Measurements from ENCODE around the gene PRKCH. TPM values are rescaled to one million over a fixed set of nuclear protein-coding genes. Genes with fewer than 3 reads are reported as not detected.

PRKCH gene
- total and polyA plus RNA-seq, 2 experiments from 2014 or later: 7.1 to 11.2 TPM

DNA sequence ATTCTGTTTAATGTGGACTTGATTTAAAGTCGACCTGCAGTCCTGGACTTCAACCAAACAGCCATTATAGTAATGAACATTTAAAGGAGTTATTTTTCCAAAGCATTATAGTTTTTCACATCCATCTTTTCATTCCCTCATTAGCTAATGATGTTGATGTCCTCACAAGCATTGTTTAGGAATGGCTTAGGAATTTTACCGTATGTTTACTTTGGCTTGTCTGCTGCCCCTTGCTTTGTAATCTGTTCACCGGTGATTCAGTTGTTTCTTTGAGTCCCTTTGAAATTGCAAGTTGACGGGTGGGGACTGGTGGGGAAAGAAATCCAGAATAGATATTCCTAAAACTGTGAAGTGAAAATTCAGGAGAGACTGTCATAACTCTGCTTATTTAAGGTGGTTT, 25.4 kb downstream of the PRKCH start:
- H2AFZ ChIP-seq: no peak overlapping the region
- no peaks in the 10 kb centered on the region for H3K79me2 ChIP-seq
- no peaks in the 10 kb centered on the region for H3K9me3 ChIP-seq (ENCODE audit: low read depth)
- H3K36me3 ChIP-seq (replicated peaks; ENCODE audit: insufficient read depth, low read depth): no peaks in the 10 kb centered on the region
- 44% methylated on average over 4 of the region's 4 CpGs for WGBS (ENCODE audit: low lambda C conversion rate, missing lambda C conversion rate)
- H3K27me3 ChIP-seq: no peaks in the 10 kb centered on the region
- no peak overlapping the region for H3K27ac ChIP-seq
- no peaks in the 10 kb centered on the region for H3K9me2 ChIP-seq (replicated peaks; ENCODE audit: insufficient read depth)
- H3K4me2 ChIP-seq: no peak overlapping the region
- no peaks in the 10 kb centered on the region for H4K20me1 ChIP-seq (ENCODE audit: insufficient read depth, poor library complexity, severe bottlenecking)
- no peaks in the 10 kb centered on the region for H3K4me1 ChIP-seq (ENCODE audit: insufficient read depth)
- TF ChIP-seq EZH2 (IDR thresholded peaks at IDR 0.05; ENCODE audit: borderline replicate concordance): no peak
- TF ChIP-seq, protein P1, sequence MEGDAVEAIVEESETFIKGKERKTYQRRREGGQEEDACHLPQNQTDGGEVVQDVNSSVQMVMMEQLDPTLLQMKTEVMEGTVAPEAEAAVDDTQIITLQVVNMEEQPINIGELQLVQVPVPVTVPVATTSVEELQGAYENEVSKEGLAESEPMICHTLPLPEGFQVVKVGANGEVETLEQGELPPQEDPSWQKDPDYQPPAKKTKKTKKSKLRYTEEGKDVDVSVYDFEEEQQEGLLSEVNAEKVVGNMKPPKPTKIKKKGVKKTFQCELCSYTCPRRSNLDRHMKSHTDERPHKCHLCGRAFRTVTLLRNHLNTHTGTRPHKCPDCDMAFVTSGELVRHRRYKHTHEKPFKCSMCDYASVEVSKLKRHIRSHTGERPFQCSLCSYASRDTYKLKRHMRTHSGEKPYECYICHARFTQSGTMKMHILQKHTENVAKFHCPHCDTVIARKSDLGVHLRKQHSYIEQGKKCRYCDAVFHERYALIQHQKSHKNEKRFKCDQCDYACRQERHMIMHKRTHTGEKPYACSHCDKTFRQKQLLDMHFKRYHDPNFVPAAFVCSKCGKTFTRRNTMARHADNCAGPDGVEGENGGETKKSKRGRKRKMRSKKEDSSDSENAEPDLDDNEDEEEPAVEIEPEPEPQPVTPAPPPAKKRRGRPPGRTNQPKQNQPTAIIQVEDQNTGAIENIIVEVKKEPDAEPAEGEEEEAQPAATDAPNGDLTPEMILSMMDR (IDR thresholded peaks at IDR 0.05; ENCODE audit: poor library complexity): no peak
- no peak for TF ChIP-seq EZH2phosphoT487 (IDR thresholded peaks at IDR 0.05; ENCODE audit: low read depth, severe bottlenecking, unreplicated experiment)
- H3K4me3 ChIP-seq: no peak overlapping the region
- DNase-seq (ENCODE audit: low spot score): no peak

DNA sequence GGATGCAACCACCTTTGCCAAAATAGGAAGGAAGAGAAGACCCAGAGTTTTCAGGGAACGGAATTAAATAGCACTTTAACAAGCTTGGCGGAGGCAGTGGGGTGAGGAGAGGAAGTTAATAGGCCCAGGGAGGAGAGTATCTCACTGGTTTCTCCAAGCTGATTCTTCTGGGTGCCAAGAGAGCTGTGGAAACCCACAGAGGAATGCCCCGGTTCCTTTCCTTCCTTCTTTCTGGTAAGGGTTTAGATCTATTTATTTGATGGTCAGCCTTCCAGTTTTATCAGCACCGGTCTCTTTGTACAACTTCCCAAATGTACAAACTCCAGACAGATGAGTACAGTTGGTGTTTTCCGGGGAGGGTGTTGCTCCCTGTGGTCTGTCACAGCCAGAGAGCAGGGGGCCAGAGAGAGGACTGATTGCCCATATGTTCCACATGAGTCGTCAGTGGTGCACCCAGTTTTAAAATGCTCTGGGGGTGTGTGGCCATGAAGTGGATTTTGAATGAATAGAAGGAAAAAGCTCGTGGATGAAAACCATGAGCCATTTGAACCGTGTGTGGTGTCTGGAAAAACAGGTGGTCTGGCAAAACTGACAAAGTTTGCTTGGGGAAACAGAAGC, 26.6 kb downstream of the PRKCH start:
- H3K9me2 ChIP-seq (replicated peaks; ENCODE audit: insufficient read depth): no peaks in the 10 kb centered on the region
- DNase-seq (ENCODE audit: low spot score): no peak
- H4K20me1 ChIP-seq (ENCODE audit: insufficient read depth, poor library complexity, severe bottlenecking): no peaks in the 10 kb centered on the region
- 77% methylated on average over 8 of the region's 8 CpGs for WGBS (ENCODE audit: low lambda C conversion rate, missing lambda C conversion rate)
- TF ChIP-seq EZH2 (IDR thresholded peaks at IDR 0.05; ENCODE audit: borderline replicate concordance) (no peak), EZH2phosphoT487 (IDR thresholded peaks at IDR 0.05; ENCODE audit: low read depth, severe bottlenecking, unreplicated experiment) (no peak)
- H3K27me3 ChIP-seq: no peaks in the 10 kb centered on the region
- no peaks in the 10 kb centered on the region for H3K79me2 ChIP-seq
- H3K4me2 ChIP-seq: no peak overlapping the region
- no peaks in the 10 kb centered on the region for H3K9me3 ChIP-seq (ENCODE audit: low read depth)
- H2AFZ ChIP-seq: no peak overlapping the region
- no peak overlapping the region for H3K27ac ChIP-seq
- no peak overlapping the region for H3K4me3 ChIP-seq
- no peaks in the 10 kb centered on the region for H3K4me1 ChIP-seq (ENCODE audit: insufficient read depth)
- H3K36me3 ChIP-seq (replicated peaks; ENCODE audit: insufficient read depth, low read depth): no peaks in the 10 kb centered on the region

DNA sequence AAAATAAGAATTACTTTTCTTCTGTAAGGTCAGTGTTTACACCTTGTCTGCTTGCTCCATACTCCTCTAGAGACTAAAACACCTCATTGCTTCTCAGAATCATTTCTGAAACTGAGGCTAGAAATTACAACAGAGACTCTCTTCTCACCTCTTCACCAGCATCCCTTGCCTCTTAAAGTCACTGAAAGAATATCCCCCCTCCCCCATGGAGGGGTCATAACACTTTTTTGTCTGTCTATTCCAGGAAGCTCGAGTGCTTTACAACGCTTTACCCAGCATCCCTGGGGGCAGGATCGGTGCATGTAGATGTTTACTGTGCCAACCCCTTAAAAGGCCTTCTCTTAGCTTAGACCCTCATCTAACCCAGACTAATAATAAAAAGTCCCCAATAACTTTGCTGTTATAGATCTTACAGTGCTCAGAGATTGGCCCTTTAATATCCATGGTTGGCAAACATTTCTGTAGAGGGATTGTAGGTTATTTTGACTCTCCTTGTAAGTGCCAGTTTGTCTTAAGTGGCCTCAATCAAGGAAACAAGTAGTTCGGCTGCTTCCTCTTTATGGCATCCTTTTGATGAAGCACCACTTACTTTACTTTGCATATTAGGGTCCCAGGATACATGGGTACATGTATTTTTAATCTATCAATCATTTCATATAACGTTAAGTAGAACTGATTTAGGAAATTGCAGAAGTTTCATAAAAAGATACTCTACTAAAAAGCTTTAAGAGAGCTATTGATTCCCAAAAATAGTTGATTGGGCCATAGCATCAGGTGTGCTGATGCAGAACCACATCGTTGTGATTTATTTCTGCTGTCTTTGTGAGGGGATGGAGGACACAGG, 29.3 kb downstream of the PRKCH start:
- H4K20me1 ChIP-seq (ENCODE audit: insufficient read depth, poor library complexity, severe bottlenecking): no peaks in the 10 kb centered on the region
- H3K27ac ChIP-seq: no peak overlapping the region
- no peaks in the 10 kb centered on the region for H3K9me2 ChIP-seq (replicated peaks; ENCODE audit: insufficient read depth)
- no peak overlapping the region for H2AFZ ChIP-seq
- H3K4me1 ChIP-seq (ENCODE audit: insufficient read depth): no peaks in the 10 kb centered on the region
- H3K4me3 ChIP-seq: no peak overlapping the region
- DNase-seq (ENCODE audit: low spot score): no peak
- TF ChIP-seq, protein P1 (IDR thresholded peaks at IDR 0.05; ENCODE audit: poor library complexity): no peak
- TF ChIP-seq EZH2 (IDR thresholded peaks at IDR 0.05; ENCODE audit: borderline replicate concordance) (no peak), EZH2phosphoT487 (IDR thresholded peaks at IDR 0.05; ENCODE audit: low read depth, severe bottlenecking, unreplicated experiment) (no peak)
- no peak overlapping the region for H3K4me2 ChIP-seq
- WGBS (ENCODE audit: low lambda C conversion rate, missing lambda C conversion rate): 77% methylated on average over 6 of the region's 6 CpGs
- H3K27me3 ChIP-seq: no peaks in the 10 kb centered on the region
- H3K9me3 ChIP-seq (ENCODE audit: low read depth): no peaks in the 10 kb centered on the region
- H3K36me3 ChIP-seq (replicated peaks; ENCODE audit: insufficient read depth, low read depth): no peaks in the 10 kb centered on the region
- H3K79me2 ChIP-seq: no peaks in the 10 kb centered on the region

DNA sequence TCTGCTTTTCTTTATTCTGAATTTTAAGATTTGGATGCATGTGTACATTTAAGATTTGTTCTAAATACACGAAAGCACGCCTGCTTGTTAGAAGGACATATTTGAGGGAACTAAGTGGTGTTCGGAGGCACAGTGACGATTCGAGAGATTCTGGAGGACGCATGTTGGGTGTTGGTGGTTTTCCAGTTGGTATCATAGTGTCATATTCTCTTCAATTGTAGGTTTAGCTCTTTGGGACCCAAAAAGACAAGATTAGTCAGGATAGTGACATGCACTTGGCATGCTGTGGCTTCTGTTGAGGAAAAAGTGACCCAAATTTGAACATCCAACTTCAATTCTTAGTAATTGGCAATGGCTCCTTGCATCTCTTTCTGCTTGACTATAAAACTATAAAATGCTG, 30.1 kb downstream of the PRKCH start:
- Histone ChIP-seq H2AFZ (no peak overlapping the region), H3K9me3 (ENCODE audit: low read depth) (no peaks in the 10 kb centered on the region), H3K79me2 (no peaks in the 10 kb centered on the region), H3K27me3 (no peaks in the 10 kb centered on the region), H4K20me1 (ENCODE audit: insufficient read depth, poor library complexity, severe bottlenecking) (no peaks in the 10 kb centered on the region), H3K9me2 (replicated peaks; ENCODE audit: insufficient read depth) (no peaks in the 10 kb centered on the region), H3K4me1 (ENCODE audit: insufficient read depth) (no peaks in the 10 kb centered on the region), H3K27ac (no peak overlapping the region), H3K4me3 (no peak overlapping the region), H3K36me3 (replicated peaks; ENCODE audit: insufficient read depth, low read depth) (no peaks in the 10 kb centered on the region), H3K4me2 (no peak overlapping the region)
- WGBS (ENCODE audit: low lambda C conversion rate, missing lambda C conversion rate): 89% methylated on average over 6 of the region's 6 CpGs
- no peak for DNase-seq (ENCODE audit: low spot score)
- TF ChIP-seq, protein P1 (IDR thresholded peaks at IDR 0.05; ENCODE audit: poor library complexity): no peak
- TF ChIP-seq EZH2 (IDR thresholded peaks at IDR 0.05; ENCODE audit: borderline replicate concordance): no peak
- TF ChIP-seq EZH2phosphoT487 (IDR thresholded peaks at IDR 0.05; ENCODE audit: low read depth, severe bottlenecking, unreplicated experiment): no peak

Measured in hepatocyte (in vitro differentiated cells).